Upper lobe of left lung (tissue), 4 donors: ENCODE measurements around the gene OR52E4.

Experiments used
- POLR2A ChIP-seq, 4 donors: fragments of 450-650 bp; IDR thresholded peaks; one replicate each; pipeline ENCODE4 v1.5.1; 2016 to 2017; ENCODE audit warnings: antibody characterized with exemption in 4 of 4, mild to moderate bottlenecking in 2 of 4
- TF ChIP-seq, protein P1 (sequence below), 6 experiments: fragments of 450-650 bp in 4 of 6; fragments of 200-600 bp in 2 of 6; sonication (generic) in 2 of 6; IDR thresholded peaks; one replicate each; pipeline ENCODE4 v1.5.1; 2016 to 2019; ENCODE audit warnings: antibody characterized with exemption in 6 of 6

DNA sequence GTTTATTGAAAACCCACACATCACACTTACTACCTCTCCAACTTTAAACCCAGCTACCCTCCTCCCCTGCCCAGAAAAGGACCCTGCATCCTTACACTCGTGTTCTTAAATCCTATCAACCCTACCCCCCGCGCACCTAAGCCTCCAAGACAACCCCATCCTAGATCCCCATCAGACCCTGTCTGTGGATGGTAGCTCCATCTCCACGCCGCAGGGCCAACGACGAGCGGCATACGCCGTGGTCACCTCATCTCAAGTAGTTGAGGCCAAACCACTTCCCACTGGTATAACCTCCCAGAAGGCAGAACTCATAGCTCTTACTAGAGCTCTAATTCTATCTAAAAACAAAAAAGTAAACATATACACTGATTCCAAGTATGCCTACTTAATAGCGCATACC lies 52.2 kb downstream of the OR52E4 start:
- TF ChIP-seq, protein P1, sequence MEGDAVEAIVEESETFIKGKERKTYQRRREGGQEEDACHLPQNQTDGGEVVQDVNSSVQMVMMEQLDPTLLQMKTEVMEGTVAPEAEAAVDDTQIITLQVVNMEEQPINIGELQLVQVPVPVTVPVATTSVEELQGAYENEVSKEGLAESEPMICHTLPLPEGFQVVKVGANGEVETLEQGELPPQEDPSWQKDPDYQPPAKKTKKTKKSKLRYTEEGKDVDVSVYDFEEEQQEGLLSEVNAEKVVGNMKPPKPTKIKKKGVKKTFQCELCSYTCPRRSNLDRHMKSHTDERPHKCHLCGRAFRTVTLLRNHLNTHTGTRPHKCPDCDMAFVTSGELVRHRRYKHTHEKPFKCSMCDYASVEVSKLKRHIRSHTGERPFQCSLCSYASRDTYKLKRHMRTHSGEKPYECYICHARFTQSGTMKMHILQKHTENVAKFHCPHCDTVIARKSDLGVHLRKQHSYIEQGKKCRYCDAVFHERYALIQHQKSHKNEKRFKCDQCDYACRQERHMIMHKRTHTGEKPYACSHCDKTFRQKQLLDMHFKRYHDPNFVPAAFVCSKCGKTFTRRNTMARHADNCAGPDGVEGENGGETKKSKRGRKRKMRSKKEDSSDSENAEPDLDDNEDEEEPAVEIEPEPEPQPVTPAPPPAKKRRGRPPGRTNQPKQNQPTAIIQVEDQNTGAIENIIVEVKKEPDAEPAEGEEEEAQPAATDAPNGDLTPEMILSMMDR (IDR thresholded peaks at IDR 0.05): no peak
- no peak for TF ChIP-seq POLR2A (IDR thresholded peaks at IDR 0.05)
